Left ventricle myocardium inferior (tissue), 1 donor: Measurements from ENCODE around the gene ADGRG1. TPM values are rescaled to one million over a fixed set of nuclear protein-coding genes. Genes with fewer than 3 reads are reported as not detected.

Source experiments
- DNase-seq: peaks from one replicate; pipeline ENCODE4 v3.0.0-alpha.2; 2020
- H3K27ac ChIP-seq: fragments of 200-600 bp; replicated peaks from 2 replicates; pipeline ENCODE4 v1.8.0; 2021
- H3K27me3 ChIP-seq: fragments of 200-600 bp; 2 replicates; pipeline ENCODE4 v1.8.0; 2021; ENCODE audit warnings: low read depth
- H3K36me3 ChIP-seq: fragments of 200-600 bp; 2 replicates; pipeline ENCODE4 v1.8.0; 2021
- H3K4me1 ChIP-seq: fragments of 200-600 bp; 2 replicates; pipeline ENCODE4 v1.8.0; 2021
- H3K4me3 ChIP-seq: fragments of 200-600 bp; 2 replicates; pipeline ENCODE4 v1.8.0; 2021; ENCODE audit warnings: mild to moderate bottlenecking, moderate library complexity
- H3K9me3 ChIP-seq: fragments of 200-600 bp; replicated peaks from 2 replicates; pipeline ENCODE4 v1.8.0; 2021
- intact Hi-C: fragments of 100-400 bp; cut with micrococcal nuclease; formaldehyde crosslinking; loops from one replicate; pipeline ENCODE4 v1.11.0; 2022
- total RNA-seq: library from RNA; stranded (reverse); fragmentation: NEBNext Ultra II Directional; extraction: Animal tissue kit (Norgen Biotek cat#: 25700); gene quantifications from one replicate; pipeline ENCODE4 v1.2.1, GENCODE V29; 2021
- TF ChIP-seq, protein P1 (sequence below): fragments of 200-600 bp; IDR thresholded peaks from 2 replicates; pipeline ENCODE4 v1.8.0; 2021; ENCODE audit warnings: antibody characterized with exemption, mild to moderate bottlenecking, borderline replicate concordance
- donor health status: DM: no; HTN: yes; CAD: no; lungs with severe emphysema.

Gene ADGRG1
- total RNA-seq, 1 donor from 2014 or later = 21.3 TPM

DNA sequence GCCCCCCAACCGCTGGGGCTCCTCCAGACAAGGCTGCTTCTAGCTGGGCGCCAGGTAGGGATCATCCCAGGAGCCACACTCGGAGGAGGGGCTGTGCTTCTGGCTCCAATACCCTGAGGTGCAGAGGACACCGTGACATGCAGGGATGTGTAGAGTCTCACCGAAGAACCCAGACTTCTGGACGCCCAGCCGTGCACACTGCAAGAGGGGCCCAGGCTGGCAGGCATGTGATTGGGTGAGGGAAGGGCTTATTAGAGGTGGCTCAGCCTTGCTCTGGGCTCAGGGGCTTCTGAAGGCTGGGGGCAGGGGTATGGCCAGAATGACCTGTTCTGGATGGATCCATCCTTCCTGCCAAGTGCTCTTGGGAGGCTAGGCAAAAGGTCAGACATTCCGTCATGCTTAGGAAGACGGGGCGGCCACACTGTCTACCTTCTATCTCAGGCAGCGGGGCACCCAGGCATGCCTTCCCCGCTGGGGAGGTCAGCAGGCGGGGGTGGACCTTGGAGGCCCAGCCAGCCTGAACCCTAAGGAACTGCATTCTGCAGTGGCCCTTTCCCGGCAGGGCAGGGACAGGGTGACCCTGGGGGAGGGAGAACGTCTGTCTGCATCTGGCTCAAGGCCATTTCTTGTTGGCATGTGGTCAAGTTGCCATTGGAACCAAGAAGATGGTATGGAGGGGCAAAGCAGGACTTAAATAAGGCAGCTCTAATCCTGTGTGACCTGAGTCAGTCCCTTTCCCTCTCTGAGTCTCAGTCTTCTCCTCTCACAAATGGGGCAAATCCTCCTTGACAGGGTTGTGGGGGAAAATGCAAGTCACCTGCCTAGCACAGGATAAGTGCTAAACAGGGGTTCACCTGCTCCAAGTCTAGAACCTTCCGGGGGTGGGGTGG lies 5.8 kb upstream of the ADGRG1 start:
- DNase-seq = no peak
- intact Hi-C loops = no loop called here

DNA sequence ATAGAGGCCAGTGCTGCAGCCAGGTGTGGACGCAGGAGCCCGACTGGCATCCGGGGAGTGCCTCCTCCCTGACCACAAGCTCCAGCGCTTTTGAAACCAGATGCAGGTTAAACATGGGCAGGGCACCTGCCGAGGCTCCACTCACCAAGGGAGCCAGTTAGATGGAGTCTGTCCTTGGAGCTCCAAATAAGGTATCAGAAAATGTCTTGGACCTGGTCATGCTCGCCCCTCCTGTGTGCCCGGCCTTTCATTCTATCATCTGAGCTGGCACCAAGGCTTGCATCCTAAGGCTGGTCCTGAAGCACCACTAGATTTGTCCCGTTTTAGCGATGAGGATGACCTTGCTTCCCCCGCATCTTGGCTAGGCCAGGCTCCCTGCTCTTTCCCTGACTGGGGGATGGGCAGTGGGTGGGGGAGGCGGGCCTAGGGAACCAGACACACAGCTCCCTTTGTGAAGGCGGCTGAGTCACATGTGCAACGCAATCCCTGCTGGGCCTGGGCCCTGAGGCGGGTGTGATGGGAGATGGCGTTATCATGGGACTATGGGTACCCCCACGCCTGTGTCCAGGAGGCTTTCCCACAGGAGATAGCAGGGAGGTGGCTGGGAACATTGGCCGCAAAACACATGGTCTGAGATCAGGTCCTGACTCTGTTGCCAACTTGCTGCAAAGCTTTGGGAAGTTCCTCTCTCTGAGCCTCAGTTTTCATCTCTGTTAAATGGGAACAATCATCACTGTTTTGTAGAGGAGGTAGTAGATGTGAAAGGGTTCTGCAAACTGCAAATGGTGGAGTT lies 5.0 kb upstream of the ADGRG1 start:
- no peak for DNase-seq
- TF ChIP-seq, protein P1, sequence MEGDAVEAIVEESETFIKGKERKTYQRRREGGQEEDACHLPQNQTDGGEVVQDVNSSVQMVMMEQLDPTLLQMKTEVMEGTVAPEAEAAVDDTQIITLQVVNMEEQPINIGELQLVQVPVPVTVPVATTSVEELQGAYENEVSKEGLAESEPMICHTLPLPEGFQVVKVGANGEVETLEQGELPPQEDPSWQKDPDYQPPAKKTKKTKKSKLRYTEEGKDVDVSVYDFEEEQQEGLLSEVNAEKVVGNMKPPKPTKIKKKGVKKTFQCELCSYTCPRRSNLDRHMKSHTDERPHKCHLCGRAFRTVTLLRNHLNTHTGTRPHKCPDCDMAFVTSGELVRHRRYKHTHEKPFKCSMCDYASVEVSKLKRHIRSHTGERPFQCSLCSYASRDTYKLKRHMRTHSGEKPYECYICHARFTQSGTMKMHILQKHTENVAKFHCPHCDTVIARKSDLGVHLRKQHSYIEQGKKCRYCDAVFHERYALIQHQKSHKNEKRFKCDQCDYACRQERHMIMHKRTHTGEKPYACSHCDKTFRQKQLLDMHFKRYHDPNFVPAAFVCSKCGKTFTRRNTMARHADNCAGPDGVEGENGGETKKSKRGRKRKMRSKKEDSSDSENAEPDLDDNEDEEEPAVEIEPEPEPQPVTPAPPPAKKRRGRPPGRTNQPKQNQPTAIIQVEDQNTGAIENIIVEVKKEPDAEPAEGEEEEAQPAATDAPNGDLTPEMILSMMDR = no peak
- H3K27ac ChIP-seq = no peak overlapping the region
- H3K27me3 ChIP-seq = peaks cover 8% of the 10 kb centered on the region
- H3K36me3 ChIP-seq = no peaks in the 10 kb centered on the region
- H3K9me3 ChIP-seq = no peaks in the 10 kb centered on the region
- intact Hi-C loops = no loop called here
- H3K4me1 ChIP-seq = peaks cover 34% of the 10 kb centered on the region
- no peak overlapping the region for H3K4me3 ChIP-seq

More for the DNA sequence above, 5.8 kb upstream of the ADGRG1 start:
- Histone ChIP-seq H3K27me3 (no peaks in the 10 kb centered on the region), H3K9me3 (no peaks in the 10 kb centered on the region), H3K27ac (no peak overlapping the region), H3K4me1 (peaks cover 26% of the 10 kb centered on the region), H3K4me3 (no peak overlapping the region), H3K36me3 (no peaks in the 10 kb centered on the region)
- TF ChIP-seq, protein P1 = no peak

DNA sequence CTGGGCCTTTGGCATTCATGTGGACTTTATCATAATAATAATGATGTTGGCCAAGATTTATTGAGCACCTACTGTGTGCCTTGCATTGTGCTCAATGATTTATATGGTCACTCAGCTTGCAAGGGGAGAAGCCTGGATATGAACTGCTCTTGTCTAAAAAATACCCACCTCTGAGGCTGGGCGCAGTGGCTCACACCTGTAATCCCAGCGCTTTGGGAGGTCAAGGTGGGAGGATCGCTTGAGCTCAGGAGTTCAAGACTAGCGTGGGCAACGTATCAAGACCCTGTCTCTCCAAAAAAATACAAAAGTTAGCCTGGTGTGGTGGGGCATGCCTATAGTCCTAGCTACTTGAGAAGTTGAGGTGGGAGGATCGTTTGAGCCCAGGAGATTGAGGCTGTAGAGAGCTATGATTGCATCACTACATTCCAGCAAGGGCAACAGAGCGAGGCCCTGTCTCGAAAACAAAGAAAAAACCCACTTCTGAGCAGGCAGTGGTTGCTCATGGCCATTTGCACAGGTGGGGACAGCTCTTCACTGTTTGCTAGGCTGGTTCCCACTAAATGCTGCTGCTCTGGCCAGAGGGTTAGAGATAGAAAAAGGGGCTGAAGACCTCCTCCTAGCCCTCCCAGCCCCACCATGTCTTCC lies 4.3 kb upstream of the ADGRG1 start:
- DNase-seq = no peak
- TF ChIP-seq, protein P1 = no peak
- peaks cover 37% of the 10 kb centered on the region for H3K4me1 ChIP-seq
- intact Hi-C loops = no loop called here
- no peaks in the 10 kb centered on the region for H3K36me3 ChIP-seq
- H3K27me3 ChIP-seq = peaks cover 12% of the 10 kb centered on the region
- no peaks in the 10 kb centered on the region for H3K9me3 ChIP-seq
- H3K27ac ChIP-seq = no peak overlapping the region
- H3K4me3 ChIP-seq = no peak overlapping the region

DNA sequence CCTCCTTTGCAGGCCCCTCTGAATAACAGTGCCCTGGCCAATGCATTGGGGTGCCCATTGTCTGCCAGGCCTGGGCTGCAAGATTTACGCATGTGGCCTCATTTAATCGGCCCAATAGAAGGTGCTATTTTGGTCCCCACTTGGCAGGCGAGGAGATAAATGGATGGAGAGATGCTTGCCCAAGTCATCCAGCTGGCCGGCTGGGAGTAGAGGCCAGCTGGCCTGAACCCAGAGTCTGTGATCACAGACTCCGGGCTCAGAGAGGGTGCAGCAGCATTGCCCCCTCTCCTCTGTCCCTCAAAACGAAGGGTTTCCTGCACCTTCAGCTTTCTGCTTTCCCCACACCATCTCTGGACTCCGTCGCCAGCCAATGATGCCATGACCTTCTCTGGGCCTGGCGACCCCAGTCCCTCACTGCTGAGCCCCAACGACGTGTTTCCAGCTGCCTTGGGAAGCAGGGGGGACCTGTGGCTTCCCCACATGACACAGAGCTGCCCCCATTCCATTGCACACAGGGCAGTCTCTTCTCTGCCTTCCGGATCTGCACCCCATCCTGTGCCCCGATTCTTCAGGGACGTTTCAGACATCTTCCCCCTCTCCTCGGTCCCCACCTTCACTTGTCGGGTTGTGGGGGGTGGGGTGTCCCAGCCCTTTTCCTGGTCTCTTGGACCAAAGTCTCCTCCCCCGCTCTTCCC lies 3.5 kb upstream of the ADGRG1 start:
- no peaks in the 10 kb centered on the region for H3K9me3 ChIP-seq
- H3K4me3 ChIP-seq = no peak overlapping the region
- H3K27me3 ChIP-seq = peaks cover 15% of the 10 kb centered on the region
- no peaks in the 10 kb centered on the region for H3K36me3 ChIP-seq
- TF ChIP-seq, protein P1 = no peak
- H3K27ac ChIP-seq = no peak overlapping the region
- DNase-seq = no peak
- H3K4me1 ChIP-seq = peaks cover 44% of the 10 kb centered on the region
- intact Hi-C loops = no loop called here
